Glutamatergic neuron (in vitro differentiated cells): ENCODE data around the gene CDK14. TPM values are rescaled to one million over a fixed set of nuclear protein-coding genes. Genes with fewer than 3 reads are reported as not detected.

Experiments used
- DNase-seq: peaks from one replicate; pipeline ENCODE4 v3.0.0; 2022
- H3K27ac Mint-ChIP-seq: one replicate; pipeline ENCODE4 v1.8.0; 2020; ENCODE audit warnings: mild to moderate bottlenecking, mixed read lengths, inconsistent platforms; ENCODE audit not compliant: unreplicated experiment
- H3K27me3 Mint-ChIP-seq: one replicate; pipeline ENCODE4 v1.8.0; 2020; ENCODE audit warnings: mild to moderate bottlenecking, moderate library complexity, mixed read lengths, inconsistent platforms; ENCODE audit not compliant: unreplicated experiment
- H3K36me3 Mint-ChIP-seq: one replicate; pipeline ENCODE4 v1.8.0; 2020; ENCODE audit warnings: mild to moderate bottlenecking, mixed read lengths, inconsistent platforms; ENCODE audit not compliant: unreplicated experiment
- H3K4me1 Mint-ChIP-seq: one replicate; pipeline ENCODE4 v1.8.0; 2020; ENCODE audit warnings: mild to moderate bottlenecking, low read depth, mixed read lengths, inconsistent platforms; ENCODE audit not compliant: unreplicated experiment
- H3K4me3 Mint-ChIP-seq: one replicate; pipeline ENCODE4 v1.8.0; 2020; ENCODE audit warnings: mild to moderate bottlenecking, mixed read lengths, inconsistent platforms; ENCODE audit not compliant: unreplicated experiment
- H3K9me3 Mint-ChIP-seq: one replicate; pipeline ENCODE4 v1.8.0; 2020; ENCODE audit warnings: mild to moderate bottlenecking, moderate library complexity, mixed read lengths, inconsistent platforms; ENCODE audit not compliant: unreplicated experiment
- CTCF ChIP-seq: fragments of 200-600 bp; sonication (generic); IDR thresholded peaks from one replicate; pipeline ENCODE4 v1.5.0; 2021; ENCODE audit not compliant: partially characterized antibody, unreplicated experiment
- total RNA-seq: library from RNA; stranded (reverse); fragmentation: NEBNext Ultra II Directional; extraction: Animal tissue kit (Norgen Biotek cat#: 25700); gene quantifications from one replicate; pipeline ENCODE4 v1.2.1, GENCODE V29; 2021; ENCODE audit not compliant: unreplicated experiment

Gene CDK14
- total RNA-seq, 1 donor from 2014 or later, result 96.5 TPM

GRCh38 chr7:91235211-91235832, 639.2 kb downstream of the CDK14 start:
- DNase-seq, result no peak
- Mint-ChIP-seq H3K4me1 (peaks cover 5% of the 10 kb centered on the region), H3K36me3 (no peaks in the 10 kb centered on the region), H3K27ac (no peak overlapping the region), H3K4me3 (no peak overlapping the region), H3K9me3 (no peaks in the 10 kb centered on the region), H3K27me3 (peaks cover 1% of the 10 kb centered on the region)
- no peak for TF ChIP-seq CTCF

GRCh38 chr7:91239171-91239604, 643.1 kb downstream of the CDK14 start:
- H3K9me3 Mint-ChIP-seq, result no peaks in the 10 kb centered on the region
- no peak overlapping the region for H3K27ac Mint-ChIP-seq
- no peak for TF ChIP-seq CTCF
- peaks cover 5% of the 10 kb centered on the region for H3K36me3 Mint-ChIP-seq
- H3K27me3 Mint-ChIP-seq, result no peaks in the 10 kb centered on the region
- no peak overlapping the region for H3K4me3 Mint-ChIP-seq
- DNase-seq, result no peak
- no peaks in the 10 kb centered on the region for H3K4me1 Mint-ChIP-seq

- Mint-ChIP-seq H3K36me3 (peaks cover 5% of the 10 kb centered on the region), H3K9me3 (no peaks in the 10 kb centered on the region), H3K27ac (no peak overlapping the region), H3K4me3 (no peak overlapping the region), H3K27me3 (no peaks in the 10 kb centered on the region), H3K4me1 (no peaks in the 10 kb centered on the region)
- no peak for DNase-seq
- no peak for TF ChIP-seq CTCF
These were observed 643.7 kb downstream of the CDK14 start for GRCh38 chr7:91239772-91240171.

GRCh38 chr7:91240376-91240941, 644.3 kb downstream of the CDK14 start:
- no peak for TF ChIP-seq CTCF
- no peaks in the 10 kb centered on the region for H3K27me3 Mint-ChIP-seq
- H3K27ac Mint-ChIP-seq, result no peak overlapping the region
- no peak for DNase-seq
- no peaks in the 10 kb centered on the region for H3K9me3 Mint-ChIP-seq
- no peak overlapping the region for H3K4me3 Mint-ChIP-seq
- H3K36me3 Mint-ChIP-seq, result peaks cover 5% of the 10 kb centered on the region
- H3K4me1 Mint-ChIP-seq, result no peaks in the 10 kb centered on the region

- DNase-seq, result no peak
- H3K9me3 Mint-ChIP-seq, result no peaks in the 10 kb centered on the region
- TF ChIP-seq CTCF, result no peak
- H3K36me3 Mint-ChIP-seq, result peaks cover 5% of the 10 kb centered on the region
- no peak overlapping the region for H3K4me3 Mint-ChIP-seq
- H3K27me3 Mint-ChIP-seq, result no peaks in the 10 kb centered on the region
- H3K27ac Mint-ChIP-seq, result no peak overlapping the region
- H3K4me1 Mint-ChIP-seq, result no peaks in the 10 kb centered on the region
These were observed 646.1 kb downstream of the CDK14 start for GRCh38 chr7:91242097-91242844.
